ENCODE data around the gene TRUB2. TPM values are rescaled to one million over a fixed set of nuclear protein-coding genes. Genes with fewer than 3 reads are reported as not detected.

Gene TRUB2
- total RNA-seq, 2 experiments from 2014 or later: 29.7 to 30.3 TPM

- DNase-seq (ENCODE audit: low spot score): no peak
- TF ChIP-seq CTCF (conservative IDR thresholded peaks at IDR 0.05; ENCODE audit: low read length) (no peak), EZH2phosphoT487 (IDR thresholded peaks at IDR 0.05; ENCODE audit: borderline replicate concordance, low read depth, low read length) (no peak)
- Histone ChIP-seq H3K36me3 (ENCODE audit: insufficient read depth, low read length) (peaks cover 11% of the 10 kb centered on the region), H4K20me1 (ENCODE audit: insufficient read depth, low read length) (no peaks in the 10 kb centered on the region), H3K79me2 (ENCODE audit: insufficient read depth, low read depth, low read length) (peaks cover 27% of the 10 kb centered on the region), H3K9me2 (ENCODE audit: insufficient read depth, low read length) (no peaks in the 10 kb centered on the region), H3K9me3 (ENCODE audit: low read length) (no peaks in the 10 kb centered on the region), H3K4me2 (ENCODE audit: low read length) (no peak overlapping the region), H3K27ac (ENCODE audit: low read depth, low read length, poor library complexity, severe bottlenecking) (no peak overlapping the region), H2AFZ (ENCODE audit: low read length) (no peak overlapping the region), H3K4me1 (ENCODE audit: insufficient read depth, low read length, poor library complexity, severe bottlenecking) (peaks cover 16% of the 10 kb centered on the region), H3K4me3 (ENCODE audit: low read depth, low read length, poor library complexity, severe bottlenecking) (no peak overlapping the region)
- ChIA-PET CTCF (ENCODE audit: unreplicated experiment) (no interaction called here), POLR2A (no interaction called here)
- intact Hi-C loops (cut with micrococcal nuclease; ENCODE audit: unreplicated experiment): no loop called here
- no TSS peak for BruUV-seq (replicated peaks)
These were observed 46.9 kb upstream of the TRUB2 start for GRCh38 chr9:128369024-128369706.

GRCh38 chr9:128365525-128365924, 43.3 kb upstream of the TRUB2 start:
- no peak for TF ChIP-seq CTCF (conservative IDR thresholded peaks at IDR 0.05; ENCODE audit: low read length)
- TF ChIP-seq EZH2phosphoT487 (IDR thresholded peaks at IDR 0.05; ENCODE audit: borderline replicate concordance, low read depth, low read length): no peak
- intact Hi-C loops (cut with micrococcal nuclease; ENCODE audit: unreplicated experiment): no loop called here
- ChIA-PET POLR2A (no interaction called here), CTCF (ENCODE audit: unreplicated experiment) (no interaction called here)
- H3K79me2 ChIP-seq (ENCODE audit: insufficient read depth, low read depth, low read length): no peaks in the 10 kb centered on the region
- H3K36me3 ChIP-seq (ENCODE audit: insufficient read depth, low read length): no peaks in the 10 kb centered on the region
- DNase-seq (ENCODE audit: low spot score): no peak
- peaks cover 4% of the 10 kb centered on the region for H3K4me1 ChIP-seq (ENCODE audit: insufficient read depth, low read length, poor library complexity, severe bottlenecking)
- no peaks in the 10 kb centered on the region for H3K9me2 ChIP-seq (ENCODE audit: insufficient read depth, low read length)
- no peak overlapping the region for H2AFZ ChIP-seq (ENCODE audit: low read length)
- no peaks in the 10 kb centered on the region for H3K9me3 ChIP-seq (ENCODE audit: low read length)
- no TSS peak for BruUV-seq (replicated peaks)
- H3K27ac ChIP-seq (ENCODE audit: low read depth, low read length, poor library complexity, severe bottlenecking): no peak overlapping the region
- no peaks in the 10 kb centered on the region for H4K20me1 ChIP-seq (ENCODE audit: insufficient read depth, low read length)
- no peak overlapping the region for H3K4me2 ChIP-seq (ENCODE audit: low read length)
- H3K4me3 ChIP-seq (ENCODE audit: low read depth, low read length, poor library complexity, severe bottlenecking): no peak overlapping the region

GRCh38 chr9:128362774-128363173, 40.5 kb upstream of the TRUB2 start:
- H2AFZ ChIP-seq (ENCODE audit: low read length): no peak overlapping the region
- BruUV-seq (replicated peaks): no TSS peak
- no peak for DNase-seq (ENCODE audit: low spot score)
- no peak overlapping the region for H3K27ac ChIP-seq (ENCODE audit: low read depth, low read length, poor library complexity, severe bottlenecking)
- H3K36me3 ChIP-seq (ENCODE audit: insufficient read depth, low read length): no peaks in the 10 kb centered on the region
- no peaks in the 10 kb centered on the region for H3K79me2 ChIP-seq (ENCODE audit: insufficient read depth, low read depth, low read length)
- no peak overlapping the region for H3K4me3 ChIP-seq (ENCODE audit: low read depth, low read length, poor library complexity, severe bottlenecking)
- intact Hi-C loops (cut with micrococcal nuclease; ENCODE audit: unreplicated experiment): loop anchor here (1.0 kb wide), 1 partner anchor 50 kb away; no protein-coding TSS in a partner anchor
- no peak overlapping the region for H3K4me2 ChIP-seq (ENCODE audit: low read length)
- H3K4me1 ChIP-seq (ENCODE audit: insufficient read depth, low read length, poor library complexity, severe bottlenecking): no peaks in the 10 kb centered on the region
- TF ChIP-seq EZH2phosphoT487 (IDR thresholded peaks at IDR 0.05; ENCODE audit: borderline replicate concordance, low read depth, low read length): no peak
- TF ChIP-seq CTCF (conservative IDR thresholded peaks at IDR 0.05; ENCODE audit: low read length): no peak
- CTCF ChIA-PET (ENCODE audit: unreplicated experiment): interaction anchor here (0.9 to 1.2 kb wide), 2 partner anchors 21 to 76 kb away, joined by 3 to 4 read pairs; no protein-coding TSS in a partner anchor
- no peaks in the 10 kb centered on the region for H3K9me3 ChIP-seq (ENCODE audit: low read length)
- no peaks in the 10 kb centered on the region for H3K9me2 ChIP-seq (ENCODE audit: insufficient read depth, low read length)
- H4K20me1 ChIP-seq (ENCODE audit: insufficient read depth, low read length): no peaks in the 10 kb centered on the region
- POLR2A ChIA-PET: interaction anchor here (0.6 to 1.7 kb wide), 2 partner anchors 8 to 85 kb away, joined by 3 to 4 read pairs; partner anchors contain the start of gene URM1
